HG03575 (cell line): ENCODE measurements around the gene LPP.

ENCODE experiments used
- ATAC-seq: cut with Tn5 transposase; IDR thresholded peaks from one replicate; pipeline ENCODE4 v1.9.1; 2021; ENCODE audit not compliant: unreplicated experiment, insufficient number of reproducible peaks, low FRiP score; ENCODE audit errors: extremely low read depth

The LPP gene

GRCh38 chr3:188185717-188186251 is 31.8 kb downstream of the LPP start:
- no peak for ATAC-seq

- ATAC-seq, result no peak
Observed at GRCh38 chr3:188187053-188187452, 33.1 kb downstream of the LPP start.

- ATAC-seq, result no peak
Observed at GRCh38 chr3:188188911-188189310, 35.0 kb downstream of the LPP start.

GRCh38 chr3:188191460-188191859 is 37.5 kb downstream of the LPP start:
- ATAC-seq, result no peak

GRCh38 chr3:188192034-188192433 is 38.1 kb downstream of the LPP start:
- no peak for ATAC-seq

- no peak for ATAC-seq
Observed at GRCh38 chr3:188194332-188194731, 40.4 kb downstream of the LPP start.

GRCh38 chr3:188196232-188196990 is 42.5 kb downstream of the LPP start:
- ATAC-seq, result no peak

GRCh38 chr3:188197388-188197847 is 43.5 kb downstream of the LPP start:
- no peak for ATAC-seq

GRCh38 chr3:188198001-188198400 is 44.0 kb downstream of the LPP start:
- ATAC-seq, result no peak

- no peak for ATAC-seq
Observed at GRCh38 chr3:188198760-188199327, 44.9 kb downstream of the LPP start.

- ATAC-seq, result no peak
Observed at GRCh38 chr3:188199386-188199785, 45.4 kb downstream of the LPP start.

GRCh38 chr3:188200481-188200880 is 46.5 kb downstream of the LPP start:
- no peak for ATAC-seq

GRCh38 chr3:188202358-188203138 is 48.6 kb downstream of the LPP start:
- no peak for ATAC-seq

GRCh38 chr3:188204526-188204925 is 50.6 kb downstream of the LPP start:
- ATAC-seq, result no peak

- no peak for ATAC-seq
Observed at GRCh38 chr3:188205992-188206416, 52.0 kb downstream of the LPP start.

- ATAC-seq, result no peak
Observed at GRCh38 chr3:188206787-188207186, 52.8 kb downstream of the LPP start.

- ATAC-seq, result no peak
Observed at GRCh38 chr3:188207941-188208515, 54.1 kb downstream of the LPP start.

- ATAC-seq, result no peak
Observed at GRCh38 chr3:188208516-188208981, 54.6 kb downstream of the LPP start.

- no peak for ATAC-seq
Observed at GRCh38 chr3:188209034-188209433, 55.1 kb downstream of the LPP start.
